SK-N-MC (cell line): Measurements from ENCODE around the gene MBNL2.

Experiments used
- EZH2 ChIP-seq: fragments of 200-600 bp; sonication (generic); IDR thresholded peaks from one replicate; pipeline ENCODE4 v1.6.1; 2017; ENCODE audit warnings: antibody characterized with exemption
- POLR2AphosphoS5 ChIP-seq: IDR thresholded peaks from 2 replicates; pipeline ENCODE4 v1.6.1; 2012; ENCODE audit warnings: mild to moderate bottlenecking, low read depth, low read length, borderline replicate concordance

DNA sequence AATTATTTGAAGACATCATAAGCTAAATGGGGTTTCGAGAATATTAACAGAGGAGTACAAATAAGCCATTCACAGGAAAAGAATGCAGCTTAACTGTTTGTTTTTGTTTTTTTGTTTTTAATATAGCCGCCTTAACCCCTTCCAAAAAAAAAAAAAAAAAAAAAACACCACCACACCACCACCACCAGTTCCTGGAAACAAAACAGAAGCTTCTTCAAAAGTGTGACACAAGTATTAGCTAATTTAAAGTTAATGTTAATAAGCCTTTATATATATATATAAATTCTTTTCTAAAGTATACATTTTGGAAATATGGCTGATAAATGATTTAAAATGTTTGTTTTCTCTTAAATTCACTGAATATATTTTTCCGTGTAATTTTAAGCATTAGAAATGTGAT, 213.2 kb downstream of the MBNL2 start:
- no peak for TF ChIP-seq POLR2AphosphoS5
- no peak for TF ChIP-seq EZH2
